ENCODE measurements around the gene BEND5.

DNA sequence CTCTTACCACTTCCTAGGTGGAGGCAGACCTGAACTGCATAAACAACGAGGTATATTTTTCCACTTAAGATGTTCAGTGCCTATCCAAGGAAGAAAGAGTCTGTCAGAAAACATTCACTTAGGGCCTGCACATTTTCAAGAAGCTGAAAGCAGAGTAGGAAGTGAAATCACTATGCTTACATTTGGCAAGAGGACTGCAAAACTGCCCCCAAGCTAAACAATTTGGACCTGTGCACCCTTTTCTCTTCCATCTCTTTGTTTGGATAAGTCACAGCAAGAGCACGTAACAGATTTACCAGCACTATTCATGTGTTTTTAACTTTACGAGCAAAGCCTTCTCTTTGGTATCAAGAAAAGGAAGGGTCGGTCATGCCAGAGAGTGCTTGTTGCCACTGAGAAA, 13.2 kb upstream of the BEND5 start:
- TF ChIP-seq, protein P1, sequence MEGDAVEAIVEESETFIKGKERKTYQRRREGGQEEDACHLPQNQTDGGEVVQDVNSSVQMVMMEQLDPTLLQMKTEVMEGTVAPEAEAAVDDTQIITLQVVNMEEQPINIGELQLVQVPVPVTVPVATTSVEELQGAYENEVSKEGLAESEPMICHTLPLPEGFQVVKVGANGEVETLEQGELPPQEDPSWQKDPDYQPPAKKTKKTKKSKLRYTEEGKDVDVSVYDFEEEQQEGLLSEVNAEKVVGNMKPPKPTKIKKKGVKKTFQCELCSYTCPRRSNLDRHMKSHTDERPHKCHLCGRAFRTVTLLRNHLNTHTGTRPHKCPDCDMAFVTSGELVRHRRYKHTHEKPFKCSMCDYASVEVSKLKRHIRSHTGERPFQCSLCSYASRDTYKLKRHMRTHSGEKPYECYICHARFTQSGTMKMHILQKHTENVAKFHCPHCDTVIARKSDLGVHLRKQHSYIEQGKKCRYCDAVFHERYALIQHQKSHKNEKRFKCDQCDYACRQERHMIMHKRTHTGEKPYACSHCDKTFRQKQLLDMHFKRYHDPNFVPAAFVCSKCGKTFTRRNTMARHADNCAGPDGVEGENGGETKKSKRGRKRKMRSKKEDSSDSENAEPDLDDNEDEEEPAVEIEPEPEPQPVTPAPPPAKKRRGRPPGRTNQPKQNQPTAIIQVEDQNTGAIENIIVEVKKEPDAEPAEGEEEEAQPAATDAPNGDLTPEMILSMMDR (conservative IDR thresholded peaks at IDR 0.05 in 1 of 2, IDR thresholded peaks at IDR 0.05 in 1 of 2; ENCODE audit: low read depth in 1 of 2, low read length in 2 of 2): no peak
- TF ChIP-seq EZH2 (IDR thresholded peaks at IDR 0.05; ENCODE audit: low read length, missing control alignments): no peak

All from fibroblast of lung (primary cell).